HUDEP-2 (cell line): ENCODE data around the gene ATXN7L2.
"Not testable (repeated sequence)": the region's sequence is repeated elsewhere in the genome, so short reads cannot be mapped to it uniquely, and the experiment has no call there.

ENCODE experiments used
- DNase-seq, 76 experiments: peaks; one replicate each; lab custom pipeline; 2025; ENCODE audit not compliant: unreplicated experiment in 76 of 76; lab: John Stamatoyannopoulos, UW

The ATXN7L2 gene, protein sequence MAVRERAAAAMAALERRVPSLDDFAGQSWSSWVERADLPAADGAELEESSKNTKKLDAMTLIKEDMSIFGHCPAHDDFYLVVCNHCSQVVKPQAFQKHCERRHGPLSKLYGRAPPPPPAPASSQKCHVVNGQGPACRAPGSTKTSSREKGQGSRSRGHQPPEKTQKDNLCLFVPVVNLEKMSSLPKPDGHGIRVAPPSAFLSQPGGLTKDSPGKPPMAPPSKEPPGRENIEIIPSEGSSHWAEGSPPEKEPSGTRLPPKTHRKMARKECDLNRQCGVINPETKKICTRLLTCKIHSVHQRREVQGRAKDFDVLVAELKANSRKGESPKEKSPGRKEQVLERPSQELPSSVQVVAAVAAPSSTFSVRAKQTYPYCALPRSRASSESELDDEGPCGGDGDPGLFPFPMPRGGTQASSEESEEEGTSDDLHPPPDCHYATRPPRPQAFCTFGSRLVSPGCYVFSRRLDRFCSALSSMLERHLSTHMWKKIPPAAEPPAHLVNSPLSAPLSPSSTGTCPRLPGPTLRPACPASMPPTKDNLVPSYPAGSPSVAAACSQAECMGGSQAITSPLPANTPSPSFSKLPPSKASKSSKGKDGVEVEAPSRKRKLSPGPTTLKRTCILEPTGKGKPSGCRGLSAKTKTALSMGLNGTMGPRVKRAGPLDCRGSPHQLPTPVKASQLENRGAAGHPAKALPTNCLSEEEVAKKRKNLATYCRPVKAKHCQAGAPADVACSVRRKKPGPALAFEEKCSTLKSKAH

GRCh38 chr1:109483672-109484518 is at the start of gene ATXN7L2:
Gene ATXN7L2, plus strand, starts transcription at chr1:109483905. Its CDS starts 49 bp downstream, at chr1:109483954.
- DNase-seq, result peak in 75 of 76 experiments; percentile 27 to 93 (median 83)

GRCh38 chr1:109434484-109434883 is 49.2 kb upstream of the ATXN7L2 start:
- no peak for DNase-seq

DNA sequence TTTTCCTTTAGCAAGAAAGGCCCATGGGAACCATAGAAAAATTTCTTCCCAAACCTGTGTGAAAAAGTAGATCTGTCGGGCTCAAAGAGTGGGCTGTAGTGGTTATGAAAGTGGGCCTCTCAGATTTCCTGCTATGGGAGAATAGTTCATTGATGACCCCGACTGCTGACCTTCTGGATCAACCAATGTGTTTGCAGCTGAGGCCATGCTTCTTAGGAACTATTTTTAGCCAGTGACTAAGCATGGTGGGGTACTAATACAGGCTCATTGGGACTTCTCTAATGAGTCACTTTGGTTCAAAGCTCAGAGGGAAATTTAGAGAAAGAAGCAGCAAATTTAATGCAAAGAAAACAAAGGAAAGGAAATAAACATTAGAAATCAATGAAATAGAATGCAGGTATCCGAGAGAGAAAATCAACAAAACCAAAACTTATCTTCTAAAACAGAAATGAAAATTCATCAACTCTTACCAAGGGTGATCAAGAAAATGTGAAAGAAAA is 44.9 kb upstream of the ATXN7L2 start:
- DNase-seq, result no peak

DNA sequence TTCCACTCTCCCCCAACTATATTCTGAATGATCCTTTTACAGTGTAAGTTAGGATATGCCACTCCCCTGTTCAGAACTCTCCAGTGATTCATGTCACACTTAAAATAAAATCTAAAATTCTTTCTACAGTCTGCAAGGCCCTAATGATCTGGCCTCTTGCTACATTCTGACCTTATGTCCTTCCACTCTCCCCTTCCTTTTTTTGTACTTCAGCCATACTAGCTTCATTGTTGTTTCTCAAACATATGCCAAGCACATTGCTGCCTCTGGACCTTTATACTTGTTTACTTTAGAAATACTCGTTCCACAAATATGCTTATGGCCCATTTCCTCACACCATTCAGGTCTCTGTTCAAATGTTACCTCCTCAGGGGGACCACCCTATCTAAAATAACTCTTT is 42.6 kb upstream of the ATXN7L2 start:
- DNase-seq, result no peak

GRCh38 chr1:109443476-109443875 is 40.2 kb upstream of the ATXN7L2 start:
- no peak for DNase-seq

- DNase-seq, result peak in 1 of 76 experiments; percentile 1
Observed at GRCh38 chr1:109444346-109444745, 39.4 kb upstream of the ATXN7L2 start.

GRCh38 chr1:109445949-109446695 is 37.6 kb upstream of the ATXN7L2 start:
- not testable (repeated sequence) for DNase-seq

GRCh38 chr1:109447524-109447923 is 36.2 kb upstream of the ATXN7L2 start:
- DNase-seq, result no peak

DNA sequence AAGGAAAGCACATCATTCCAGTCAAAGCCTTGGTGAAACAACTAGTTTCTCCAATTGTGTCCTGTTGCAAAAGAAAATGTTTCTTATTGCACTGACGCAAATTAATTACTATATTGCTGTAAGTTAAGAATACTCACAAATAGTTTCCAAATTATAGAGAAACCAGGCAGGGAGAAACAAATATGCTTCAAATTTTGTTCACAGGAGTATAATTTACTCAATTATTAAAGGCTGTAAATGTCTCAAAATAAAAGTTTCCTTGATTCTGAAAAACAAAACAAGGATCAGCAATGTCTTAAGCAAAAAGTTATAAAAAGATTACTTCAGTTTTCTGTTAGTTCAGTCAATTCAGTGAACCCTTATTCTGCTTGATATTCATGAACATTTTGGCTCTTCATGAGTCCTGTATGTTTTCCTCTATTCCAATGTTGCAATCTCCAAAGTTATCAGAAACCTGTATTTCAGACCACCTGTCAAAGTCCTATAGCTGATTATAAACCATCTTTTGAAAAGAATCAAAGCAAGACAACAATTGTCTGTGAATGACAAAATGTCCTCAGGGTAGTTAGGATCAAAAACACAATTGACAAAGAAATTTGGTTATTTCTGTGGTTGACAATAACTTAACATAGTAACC is 29.1 kb upstream of the ATXN7L2 start:
- no peak for DNase-seq

GRCh38 chr1:109457819-109458218 is 25.9 kb upstream of the ATXN7L2 start:
- DNase-seq, result no peak

DNA sequence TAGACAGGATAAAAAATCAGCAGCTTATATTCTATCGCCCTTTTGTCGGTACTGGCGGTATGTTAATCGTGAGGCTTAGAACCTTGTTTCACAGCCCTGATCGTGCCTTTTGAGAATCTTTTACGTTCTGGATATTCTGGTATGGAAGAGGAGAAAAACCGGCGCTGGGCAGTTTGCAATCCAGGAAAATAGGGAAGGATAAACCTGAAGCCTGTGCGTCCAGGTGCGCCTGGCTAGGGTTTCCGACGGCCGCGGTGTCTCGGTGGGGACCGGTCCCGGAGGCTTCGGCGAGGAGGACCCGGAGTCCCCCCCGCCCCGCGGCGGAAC is 17.6 kb upstream of the ATXN7L2 start:
- no peak for DNase-seq

GRCh38 chr1:109466452-109467300 is 17.0 kb upstream of the ATXN7L2 start, which contains the start of gene SYPL2:
Gene SYPL2, plus strand, starts transcription at chr1:109466546. Its CDS starts 298 bp downstream, at chr1:109466844.
- DNase-seq, result no peak

- no peak for DNase-seq
Observed at GRCh38 chr1:109467301-109467777, 16.4 kb upstream of the ATXN7L2 start.

- no peak for DNase-seq
Observed at GRCh38 chr1:109468061-109468460, 15.6 kb upstream of the ATXN7L2 start.

DNA sequence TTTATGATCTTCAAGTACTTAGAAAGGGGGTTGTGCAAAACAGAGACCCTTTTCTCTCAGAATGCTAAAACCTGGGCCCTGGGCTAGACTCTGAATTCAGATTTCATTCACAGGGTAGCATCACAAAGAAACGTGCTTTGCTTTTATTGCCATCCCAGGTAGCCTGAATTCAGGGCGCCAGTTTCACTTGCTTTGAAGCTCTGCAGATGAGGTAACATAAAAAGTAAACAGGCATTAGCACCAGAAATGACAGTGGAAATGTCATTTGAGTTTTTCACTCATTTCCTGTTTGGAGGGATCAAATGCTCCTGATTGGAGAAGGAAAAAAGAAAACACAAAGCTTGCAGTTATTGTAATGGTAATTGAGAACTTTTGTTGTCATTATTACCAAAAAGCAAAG is 14.8 kb upstream of the ATXN7L2 start:
- DNase-seq, result no peak

DNA sequence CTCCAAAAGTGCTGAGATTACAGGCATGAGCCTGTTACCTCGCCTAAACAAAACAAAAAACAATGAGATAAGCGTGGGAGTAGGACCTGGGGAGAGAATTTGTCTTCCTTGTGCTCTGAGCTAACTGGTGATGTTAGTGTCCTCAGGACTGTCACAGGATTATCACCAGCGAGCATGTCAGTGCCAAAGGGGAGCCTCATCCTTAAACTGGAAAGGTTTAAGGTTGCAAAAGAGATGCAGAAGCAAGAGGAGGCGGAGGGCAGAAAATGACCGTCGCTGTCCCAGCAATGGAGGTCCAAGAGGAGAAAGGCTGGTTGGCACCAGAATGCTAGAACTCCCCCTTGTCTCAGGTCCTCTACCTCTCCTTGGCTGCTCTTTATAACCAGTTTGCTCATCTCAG is 13.5 kb upstream of the ATXN7L2 start:
- DNase-seq, result no peak

GRCh38 chr1:109472779-109473178 is 10.9 kb upstream of the ATXN7L2 start:
- DNase-seq, result no peak

DNA sequence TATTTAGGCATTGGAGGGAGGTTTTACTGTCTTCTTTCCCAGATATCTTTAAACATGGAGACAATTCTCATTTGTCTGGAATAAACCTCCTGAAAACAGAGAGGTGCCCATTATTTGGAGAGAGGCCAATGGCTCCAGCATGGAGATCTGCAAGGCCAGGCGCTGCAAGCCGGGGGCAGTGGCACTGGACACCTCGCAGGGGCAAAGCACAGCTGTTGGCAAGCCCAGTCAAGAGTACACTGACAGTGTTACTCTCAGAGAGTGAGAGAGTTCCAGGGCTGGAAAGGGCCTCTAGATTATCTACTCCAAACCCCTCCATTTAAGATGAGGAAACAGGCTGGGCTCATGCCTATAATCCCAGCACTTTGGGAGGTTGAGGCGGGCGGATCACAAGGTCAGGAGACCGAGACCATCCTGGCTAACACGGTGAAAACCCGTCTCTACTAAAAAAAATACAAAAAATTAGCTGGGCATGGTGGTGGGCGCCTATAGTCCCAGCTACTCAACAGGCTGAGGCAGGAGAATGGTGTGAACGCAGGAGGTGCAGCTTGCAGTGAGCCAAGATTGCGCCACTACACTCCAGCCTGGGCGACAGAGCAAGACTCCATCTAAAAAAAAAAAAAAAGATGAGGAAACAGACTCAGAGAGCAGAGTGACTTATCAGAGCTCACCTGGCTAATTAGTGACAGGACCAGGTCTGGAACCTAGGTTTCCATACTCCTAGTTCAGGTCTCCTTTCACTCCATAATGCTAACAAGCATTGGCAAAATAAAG is 10.2 kb upstream of the ATXN7L2 start:
- DNase-seq, result not testable (repeated sequence)
